HG03565 (cell line): Measurements from ENCODE around the gene GRIK5.
"Not testable (repeated sequence)": the region's sequence is repeated elsewhere in the genome, so short reads cannot be mapped to it uniquely, and the experiment has no call there.

ENCODE experiments used
- ATAC-seq: cut with Tn5 transposase; IDR thresholded peaks from one replicate; pipeline ENCODE4 v1.9.1; 2021; ENCODE audit warnings: mild to moderate bottlenecking, moderate library complexity; ENCODE audit not compliant: unreplicated experiment

GRIK5 gene

GRCh38 chr19:42051166-42052115 is 18.6 kb downstream of the GRIK5 start:
- ATAC-seq: no peak

DNA sequence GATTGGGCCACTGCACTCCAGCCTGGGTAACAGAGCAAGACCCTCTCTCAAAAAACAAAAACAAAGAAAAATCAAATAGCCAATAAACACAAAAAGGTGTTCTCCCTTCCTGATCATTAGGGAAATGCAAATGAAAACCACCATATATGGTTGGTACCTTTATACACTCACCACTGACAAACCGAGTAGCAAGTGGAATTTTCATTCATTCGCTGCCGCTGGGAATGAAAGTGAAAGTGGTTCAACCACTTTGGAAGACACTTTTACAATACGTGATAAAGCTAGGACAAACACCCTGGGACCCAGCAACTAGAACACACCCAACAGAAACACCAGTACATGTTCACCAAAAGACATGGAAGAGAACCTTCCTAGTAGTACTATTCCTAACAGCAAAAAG is 21.0 kb downstream of the GRIK5 start:
- ATAC-seq: no peak

DNA sequence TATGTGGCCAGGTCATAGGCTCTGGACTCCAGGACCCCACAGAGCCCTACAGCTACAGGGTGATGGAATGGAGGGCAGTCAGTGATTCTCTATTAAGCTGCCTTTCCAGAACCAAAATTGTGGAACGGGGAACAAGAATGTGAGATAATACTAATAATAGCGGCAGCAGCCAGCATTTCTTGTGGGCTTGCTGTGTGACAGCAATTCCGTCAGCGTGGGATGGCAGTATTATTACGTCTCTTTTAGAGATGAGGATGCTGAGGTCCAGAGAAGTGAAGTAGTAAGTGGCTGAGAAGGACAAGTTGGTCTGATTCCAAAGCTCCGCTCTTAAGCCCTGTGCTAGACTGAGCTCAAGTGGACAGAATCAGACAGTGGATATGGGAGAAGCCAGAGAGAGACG is 24.4 kb downstream of the GRIK5 start:
- ATAC-seq: no peak

GRCh38 chr19:42042455-42043170 is 27.4 kb downstream of the GRIK5 start:
- ATAC-seq: no peak

DNA sequence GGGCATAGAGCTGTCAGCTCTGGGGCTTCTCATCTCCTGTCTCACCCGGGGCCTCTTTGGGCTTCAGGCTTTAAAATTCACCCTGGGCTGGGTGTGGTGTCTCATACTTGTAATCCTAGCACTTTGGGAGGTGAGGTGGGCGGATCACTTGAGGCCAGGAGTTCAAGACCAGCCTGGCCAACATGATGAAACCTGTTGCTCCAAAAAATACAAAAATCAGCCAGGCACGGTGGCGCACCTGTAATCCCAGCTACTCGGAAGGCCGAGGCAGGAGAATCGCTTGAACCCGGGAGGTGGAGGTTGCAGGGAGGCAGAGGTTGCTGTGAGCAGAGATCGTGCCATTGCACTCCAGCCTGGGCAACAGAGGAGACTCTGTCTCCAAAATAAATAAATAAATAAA is 29.5 kb downstream of the GRIK5 start:
- ATAC-seq: not testable (repeated sequence)

DNA sequence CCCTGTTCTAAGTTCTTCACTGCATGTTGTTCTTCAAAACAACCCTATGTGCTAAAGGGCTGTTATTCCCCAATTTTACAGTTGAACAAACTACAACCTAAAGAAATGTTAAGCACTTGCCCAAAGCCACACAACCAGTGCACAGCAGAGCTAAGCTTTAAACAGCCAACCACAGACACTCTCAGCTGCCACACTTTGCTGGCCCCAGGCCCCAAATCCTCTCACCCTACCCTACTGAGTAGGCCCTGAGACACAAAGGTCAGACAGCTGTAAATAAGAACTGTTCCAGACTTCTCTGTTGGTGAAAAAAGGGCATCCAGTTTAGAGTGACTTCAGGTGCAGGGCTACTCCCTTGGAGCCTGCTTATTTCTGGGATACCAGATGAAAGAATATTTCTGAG is 30.0 kb downstream of the GRIK5 start:
- ATAC-seq: no peak

GRCh38 chr19:42038666-42039065 is 31.3 kb downstream of the GRIK5 start:
- ATAC-seq: no peak

DNA sequence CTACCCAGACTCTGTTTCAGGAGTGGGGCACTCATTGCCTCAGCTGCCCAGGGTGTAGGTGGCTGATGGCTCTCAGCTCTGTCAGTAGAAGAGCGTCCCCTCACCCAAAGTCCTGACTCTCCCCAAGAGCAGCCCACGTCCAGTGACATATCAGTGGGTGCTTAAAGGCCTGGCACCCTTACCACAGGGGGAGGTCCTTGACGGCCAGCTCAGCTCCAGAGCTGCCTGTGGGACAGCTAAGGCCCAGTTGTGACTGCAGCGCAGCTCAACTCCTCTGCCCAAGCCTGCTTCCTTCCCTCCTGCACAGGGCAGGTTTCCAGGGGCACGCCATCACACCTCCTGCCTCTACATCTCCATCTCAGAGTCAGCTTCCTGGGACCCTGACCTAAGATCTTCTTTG is 32.4 kb downstream of the GRIK5 start:
- ATAC-seq: no peak

DNA sequence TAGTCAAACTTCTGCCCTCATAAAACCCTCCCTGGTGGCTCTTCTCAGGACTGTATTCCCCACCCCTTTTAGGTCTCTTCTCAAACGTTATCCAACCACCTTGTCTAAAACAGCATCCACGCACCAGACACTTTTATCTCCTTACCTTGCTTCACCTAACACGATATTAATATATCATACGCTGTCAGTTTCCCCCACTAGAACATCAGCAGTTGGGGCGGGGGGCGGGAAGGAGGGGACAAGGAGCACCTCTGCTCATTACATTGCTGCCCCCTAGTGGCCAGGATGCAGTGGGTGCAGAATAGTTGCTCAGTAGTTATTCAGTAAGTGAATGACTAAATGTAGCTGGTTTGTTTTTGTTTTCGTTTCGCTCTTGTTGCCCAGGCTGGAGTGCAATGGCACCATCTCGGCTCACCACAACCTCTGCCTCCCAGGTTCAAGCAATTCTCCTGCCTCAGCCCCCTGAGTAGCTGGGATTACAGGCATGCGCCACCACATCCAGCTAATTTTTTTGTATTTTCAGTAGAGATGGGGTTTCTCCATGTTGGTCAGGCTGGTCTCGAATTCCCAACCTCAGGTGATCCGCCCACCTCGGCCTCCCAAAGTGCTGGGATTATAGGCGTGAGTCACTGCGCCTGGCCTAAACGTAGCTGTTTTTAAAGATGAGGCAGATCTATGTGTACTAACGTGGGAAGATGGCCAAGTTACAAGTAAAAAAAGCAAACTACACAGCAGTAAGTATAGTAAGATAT is 35.2 kb downstream of the GRIK5 start:
- not testable (repeated sequence) for ATAC-seq

DNA sequence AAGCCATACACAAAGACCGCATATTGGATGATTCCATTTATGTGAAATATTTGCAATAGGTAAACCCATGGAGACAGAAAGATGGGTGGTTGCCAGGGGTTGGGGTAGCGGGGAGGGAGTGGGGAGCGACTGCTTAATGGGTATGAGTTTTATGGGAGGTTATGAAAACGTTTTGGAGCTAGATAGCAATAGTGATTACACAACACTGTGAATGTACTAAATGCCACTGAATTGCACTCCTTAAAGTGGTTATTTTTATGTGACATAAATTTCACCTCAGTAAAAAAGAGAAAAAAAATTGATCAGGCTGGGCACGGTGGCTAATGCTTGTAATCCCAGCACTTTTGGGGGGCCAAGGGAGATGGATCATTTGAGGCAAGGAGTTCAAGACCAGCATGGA is 36.6 kb downstream of the GRIK5 start:
- ATAC-seq: no peak

DNA sequence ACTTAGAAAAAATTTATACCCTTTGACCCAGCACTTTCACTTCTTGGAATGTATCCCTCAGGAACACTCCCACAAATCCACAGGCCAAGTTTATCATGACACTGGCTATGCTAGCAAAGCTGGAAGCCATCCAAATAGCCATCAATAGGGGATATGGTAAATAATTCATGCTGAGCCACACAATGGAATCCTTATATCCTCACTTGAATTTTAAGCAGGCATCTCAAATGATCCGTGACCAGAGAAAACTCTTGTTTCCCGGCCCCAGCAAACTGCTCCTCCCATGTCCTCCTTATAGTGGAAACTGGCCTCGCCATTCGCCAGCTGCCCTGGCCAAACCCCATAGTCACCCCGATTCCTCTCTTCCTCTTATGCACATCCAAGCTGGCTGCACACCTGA is 37.6 kb downstream of the GRIK5 start:
- ATAC-seq: no peak

- no peak for ATAC-seq
These were observed 39.2 kb downstream of the GRIK5 start for GRCh38 chr19:42030645-42031440.

DNA sequence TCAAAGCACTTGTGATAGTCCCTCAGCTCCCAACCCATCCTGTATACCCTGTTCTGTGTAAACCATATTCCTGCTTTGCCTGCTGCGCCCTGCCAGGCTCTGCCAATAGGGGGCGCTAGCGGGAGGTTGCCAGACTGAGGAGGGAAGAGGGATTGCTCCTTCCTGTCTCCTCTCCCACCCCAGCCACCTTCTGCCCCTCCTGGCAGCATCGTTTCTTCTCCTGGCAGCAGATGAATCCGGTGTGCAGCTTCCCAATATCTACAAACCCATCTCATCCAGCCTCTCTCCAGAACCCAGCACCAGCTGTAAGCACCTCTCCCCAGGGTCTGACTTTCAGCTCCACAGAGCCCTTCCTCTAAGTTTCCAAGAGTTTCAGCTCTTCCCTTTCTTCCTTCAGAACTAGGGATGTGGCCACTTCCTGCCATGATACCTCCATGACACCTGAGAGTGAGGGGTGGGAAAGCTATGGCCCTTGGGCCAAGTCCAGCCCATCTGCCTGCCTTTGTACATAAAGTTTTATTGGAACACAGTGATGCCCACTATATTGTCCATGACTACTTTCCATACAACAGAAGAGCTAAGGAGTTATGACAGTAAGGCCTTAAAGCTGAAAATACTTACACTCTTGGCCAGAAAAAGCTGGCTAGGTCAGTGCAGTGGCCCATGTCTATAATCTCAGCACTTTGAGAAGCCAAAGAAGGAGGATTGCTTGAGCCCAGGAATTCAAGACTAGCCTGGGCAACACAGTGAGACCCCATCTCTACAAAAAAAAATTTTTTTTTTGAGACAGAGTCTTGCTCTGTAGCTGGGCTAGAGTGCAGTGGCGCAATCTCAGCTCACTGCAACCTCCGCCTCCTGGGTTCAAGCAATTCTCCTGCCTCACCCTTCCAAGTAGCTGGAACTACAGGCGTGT is 41.4 kb downstream of the GRIK5 start:
- ATAC-seq: no peak

DNA sequence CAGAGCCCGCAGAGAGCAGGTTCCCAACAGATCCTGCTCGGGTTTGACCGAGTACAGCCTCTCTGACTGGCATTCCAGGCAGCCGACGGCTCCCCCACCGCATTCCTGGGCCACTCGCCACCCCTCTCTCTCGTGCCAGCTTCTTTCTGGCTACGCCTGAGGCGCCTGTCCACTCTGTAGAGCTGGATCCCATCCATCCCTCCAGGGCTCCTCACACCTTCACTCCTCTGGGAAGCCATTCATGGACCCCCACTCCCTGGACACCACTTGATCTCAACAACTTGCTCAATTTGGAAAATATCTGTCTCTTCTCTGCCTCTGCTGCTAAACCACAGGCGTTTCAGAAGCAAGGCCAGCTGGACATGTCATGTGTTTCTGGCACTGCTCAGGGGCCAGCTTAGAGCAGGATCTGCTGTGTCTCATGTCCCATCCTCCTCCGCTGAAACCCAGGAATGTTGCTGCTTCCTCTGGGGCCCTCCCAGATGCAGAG is 45.3 kb downstream of the GRIK5 start:
- no peak for ATAC-seq

- ATAC-seq: no peak
These were observed 46.1 kb downstream of the GRIK5 start for GRCh38 chr19:42023943-42024260.

GRCh38 chr19:42023121-42023942 is 46.7 kb downstream of the GRIK5 start:
- ATAC-seq: no peak

GRCh38 chr19:42022616-42023015 is 47.4 kb downstream of the GRIK5 start:
- ATAC-seq: no peak

- no peak for ATAC-seq
These were observed 48.8 kb downstream of the GRIK5 start for GRCh38 chr19:42021185-42021584.
